Endometrial microvascular endothelial cells (primary cell): Measurements from ENCODE around the gene CABP1. TPM values are rescaled to one million over a fixed set of nuclear protein-coding genes. Genes with fewer than 3 reads are reported as not detected.
"Not testable (repeated sequence)": the region's sequence is repeated elsewhere in the genome, so short reads cannot be mapped to it uniquely, and the experiment has no call there.

Source experiments
- in situ Hi-C: cut with HindIII; loops from 2 replicates; pipeline ENCODE4 v1.10.0; 2017; ENCODE audit warnings: low sequenced_read_pairs, low pct_unique_long_range_greater_than_20kb; ENCODE audit errors: inconsistent ontology term
- total RNA-seq: library from RNA; depleted of rRNA; stranded (reverse); fragments of >200 nt; gene quantifications from one replicate; pipeline ENCODE4 v1.2.3, GENCODE V29; 2015; ENCODE audit errors: inconsistent ontology term

CABP1 gene
- not detected for total RNA-seq

GRCh38 chr12:120639771-120640721 lies at the start of gene CABP1:
TSS of gene CABP1 (plus strand) at chr12:120640626. CDS start at chr12:120640686, 60 bp downstream.
- in situ Hi-C loops, result no loop called here

- in situ Hi-C loops, result no loop called here
These were observed 49.6 kb upstream of the CABP1 start for GRCh38 chr12:120590741-120591407.

GRCh38 chr12:120592121-120593049 lies 48.0 kb upstream of the CABP1 start:
- in situ Hi-C loops, result no loop called here

- in situ Hi-C loops, result no loop called here
These were observed 43.5 kb upstream of the CABP1 start for GRCh38 chr12:120596901-120597300.

- in situ Hi-C loops, result no loop called here
These were observed 42.6 kb upstream of the CABP1 start for GRCh38 chr12:120597861-120598260.

GRCh38 chr12:120598674-120599463 lies 41.6 kb upstream of the CABP1 start:
- in situ Hi-C loops, result no loop called here

GRCh38 chr12:120599672-120600552 lies 40.5 kb upstream of the CABP1 start:
- in situ Hi-C loops, result no loop called here

GRCh38 chr12:120602416-120602815 lies 38.0 kb upstream of the CABP1 start:
- in situ Hi-C loops, result not testable (repeated sequence)

GRCh38 chr12:120610560-120610959 lies 29.9 kb upstream of the CABP1 start:
- in situ Hi-C loops, result no loop called here

- in situ Hi-C loops, result not testable (repeated sequence)
These were observed 28.9 kb upstream of the CABP1 start for GRCh38 chr12:120611534-120611933.

GRCh38 chr12:120614848-120615247 lies 25.6 kb upstream of the CABP1 start:
- in situ Hi-C loops, result no loop called here

- in situ Hi-C loops, result not testable (repeated sequence)
These were observed 23.2 kb upstream of the CABP1 start for GRCh38 chr12:120617193-120617592.

- in situ Hi-C loops, result not testable (repeated sequence)
These were observed 22.7 kb upstream of the CABP1 start for GRCh38 chr12:120617767-120618166.

GRCh38 chr12:120618954-120619615 lies 21.3 kb upstream of the CABP1 start:
- in situ Hi-C loops, result no loop called here

GRCh38 chr12:120620624-120621023 lies 19.8 kb upstream of the CABP1 start:
- in situ Hi-C loops, result no loop called here

- in situ Hi-C loops, result no loop called here
These were observed 14.6 kb upstream of the CABP1 start for GRCh38 chr12:120625557-120626419.
